B cell (primary cell): ENCODE results near the gene OR6K6.
A peak's percentile ranks its signal among the peaks of the same experiment; 100 is the strongest.

Experiments
- EZH2 ChIP-seq: IDR thresholded peaks from 2 replicates; pipeline ENCODE4 v1.6.1; 2012; ENCODE audit warnings: borderline replicate concordance, low read depth, mild to moderate bottlenecking, moderate library complexity, low read length; ENCODE audit not compliant: insufficient read depth, poor library complexity, severe bottlenecking
- TF ChIP-seq, protein P1 (sequence below): fragments of 200-600 bp; IDR thresholded peaks from one replicate; pipeline ENCODE4 v1.8.0; 2022; ENCODE audit warnings: antibody characterized with exemption, mild to moderate bottlenecking

DNA sequence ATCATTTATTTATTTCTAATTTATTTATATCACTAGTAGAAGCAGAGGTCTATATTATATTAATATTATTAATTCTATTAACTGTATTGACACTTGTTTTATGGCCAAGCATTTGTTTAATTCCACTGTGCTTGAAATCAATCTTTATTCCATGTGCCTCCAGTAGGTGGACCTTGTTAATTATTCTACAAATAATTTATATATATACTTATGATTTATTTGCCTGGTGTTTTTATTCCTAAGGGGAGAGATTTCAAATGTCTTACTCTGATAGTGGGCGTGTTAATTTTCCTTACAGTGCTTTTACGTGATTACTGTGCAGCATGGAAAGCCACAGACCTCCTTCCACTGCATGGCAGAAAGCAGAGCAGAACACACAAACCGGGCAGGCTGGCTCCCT lies 44.0 kb downstream of the OR6K6 start:
- TF ChIP-seq, protein P1, sequence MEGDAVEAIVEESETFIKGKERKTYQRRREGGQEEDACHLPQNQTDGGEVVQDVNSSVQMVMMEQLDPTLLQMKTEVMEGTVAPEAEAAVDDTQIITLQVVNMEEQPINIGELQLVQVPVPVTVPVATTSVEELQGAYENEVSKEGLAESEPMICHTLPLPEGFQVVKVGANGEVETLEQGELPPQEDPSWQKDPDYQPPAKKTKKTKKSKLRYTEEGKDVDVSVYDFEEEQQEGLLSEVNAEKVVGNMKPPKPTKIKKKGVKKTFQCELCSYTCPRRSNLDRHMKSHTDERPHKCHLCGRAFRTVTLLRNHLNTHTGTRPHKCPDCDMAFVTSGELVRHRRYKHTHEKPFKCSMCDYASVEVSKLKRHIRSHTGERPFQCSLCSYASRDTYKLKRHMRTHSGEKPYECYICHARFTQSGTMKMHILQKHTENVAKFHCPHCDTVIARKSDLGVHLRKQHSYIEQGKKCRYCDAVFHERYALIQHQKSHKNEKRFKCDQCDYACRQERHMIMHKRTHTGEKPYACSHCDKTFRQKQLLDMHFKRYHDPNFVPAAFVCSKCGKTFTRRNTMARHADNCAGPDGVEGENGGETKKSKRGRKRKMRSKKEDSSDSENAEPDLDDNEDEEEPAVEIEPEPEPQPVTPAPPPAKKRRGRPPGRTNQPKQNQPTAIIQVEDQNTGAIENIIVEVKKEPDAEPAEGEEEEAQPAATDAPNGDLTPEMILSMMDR = peak; percentile 22
- no peak for TF ChIP-seq EZH2
